Endothelial cell (in vitro differentiated cells): ENCODE data around the gene SENP3. TPM values are rescaled to one million over a fixed set of nuclear protein-coding genes. Genes with fewer than 3 reads are reported as not detected.

Experiments
- DNase-seq: peaks from one replicate; pipeline ENCODE4 v3.0.0; 2021; ENCODE audit warnings: low spot score
- H3K27ac Mint-ChIP-seq: one replicate; pipeline ENCODE4 v1.8.0; 2021; ENCODE audit warnings: mixed read lengths, inconsistent platforms; ENCODE audit not compliant: unreplicated experiment
- H3K27me3 Mint-ChIP-seq: one replicate; pipeline ENCODE4 v1.8.0; 2021; ENCODE audit warnings: mild to moderate bottlenecking, moderate library complexity, mixed read lengths, inconsistent platforms; ENCODE audit not compliant: unreplicated experiment
- H3K36me3 Mint-ChIP-seq: one replicate; pipeline ENCODE4 v1.8.0; 2021; ENCODE audit warnings: mild to moderate bottlenecking, low read depth, mixed read lengths, inconsistent platforms; ENCODE audit not compliant: unreplicated experiment
- H3K4me1 Mint-ChIP-seq: one replicate; pipeline ENCODE4 v1.8.0; 2021; ENCODE audit warnings: mild to moderate bottlenecking, mixed read lengths, inconsistent platforms; ENCODE audit not compliant: unreplicated experiment
- H3K4me3 Mint-ChIP-seq: one replicate; pipeline ENCODE4 v1.8.0; 2021; ENCODE audit warnings: mild to moderate bottlenecking, mixed read lengths, inconsistent platforms; ENCODE audit not compliant: unreplicated experiment
- H3K9me3 Mint-ChIP-seq: one replicate; pipeline ENCODE4 v1.8.0; 2021; ENCODE audit warnings: mixed read lengths, inconsistent platforms; ENCODE audit not compliant: unreplicated experiment
- total RNA-seq: library from RNA; stranded (reverse); fragmentation: NEBNext Ultra II Directional; extraction: Animal tissue kit (Norgen Biotek cat#: 25700); gene quantifications from one replicate; pipeline ENCODE4 v1.2.1, GENCODE V29; 2021; ENCODE audit not compliant: unreplicated experiment
- TF ChIP-seq, protein P1 (sequence below): fragments of 200-600 bp; sonication (generic); IDR thresholded peaks from one replicate; pipeline ENCODE4 v1.5.0; 2021; ENCODE audit warnings: antibody characterized with exemption; ENCODE audit not compliant: unreplicated experiment

Gene SENP3
- total RNA-seq, 1 donor from 2014 or later, result 57.8 TPM

DNA sequence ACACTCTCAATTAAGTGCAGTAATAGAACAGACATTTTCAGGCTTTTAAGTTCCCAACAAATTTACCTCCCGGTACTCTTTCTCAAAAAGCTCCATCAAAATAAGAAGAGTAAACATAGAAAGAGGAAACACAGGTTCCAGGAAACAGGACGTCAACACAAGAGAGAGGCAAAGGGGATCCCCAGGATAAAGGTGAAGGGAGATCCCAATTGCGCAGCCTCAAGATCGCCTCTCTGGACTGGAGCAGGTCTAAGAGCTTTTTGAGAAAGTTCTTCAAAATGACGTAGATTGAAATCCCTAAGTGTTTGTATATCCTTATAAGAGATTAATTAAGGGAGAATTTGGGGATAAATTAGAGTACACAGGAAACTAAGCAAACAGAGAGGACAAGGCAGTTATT, 56.9 kb downstream of the SENP3 start:
- Mint-ChIP-seq H3K27me3 (peaks cover 4% of the 10 kb centered on the region), H3K4me3 (no peak overlapping the region), H3K9me3 (no peaks in the 10 kb centered on the region), H3K27ac (peak overlapping the region; percentile 6), H3K36me3 (peaks cover 1% of the 10 kb centered on the region), H3K4me1 (peaks cover 10% of the 10 kb centered on the region)
- no peak for DNase-seq
- TF ChIP-seq, protein P1, sequence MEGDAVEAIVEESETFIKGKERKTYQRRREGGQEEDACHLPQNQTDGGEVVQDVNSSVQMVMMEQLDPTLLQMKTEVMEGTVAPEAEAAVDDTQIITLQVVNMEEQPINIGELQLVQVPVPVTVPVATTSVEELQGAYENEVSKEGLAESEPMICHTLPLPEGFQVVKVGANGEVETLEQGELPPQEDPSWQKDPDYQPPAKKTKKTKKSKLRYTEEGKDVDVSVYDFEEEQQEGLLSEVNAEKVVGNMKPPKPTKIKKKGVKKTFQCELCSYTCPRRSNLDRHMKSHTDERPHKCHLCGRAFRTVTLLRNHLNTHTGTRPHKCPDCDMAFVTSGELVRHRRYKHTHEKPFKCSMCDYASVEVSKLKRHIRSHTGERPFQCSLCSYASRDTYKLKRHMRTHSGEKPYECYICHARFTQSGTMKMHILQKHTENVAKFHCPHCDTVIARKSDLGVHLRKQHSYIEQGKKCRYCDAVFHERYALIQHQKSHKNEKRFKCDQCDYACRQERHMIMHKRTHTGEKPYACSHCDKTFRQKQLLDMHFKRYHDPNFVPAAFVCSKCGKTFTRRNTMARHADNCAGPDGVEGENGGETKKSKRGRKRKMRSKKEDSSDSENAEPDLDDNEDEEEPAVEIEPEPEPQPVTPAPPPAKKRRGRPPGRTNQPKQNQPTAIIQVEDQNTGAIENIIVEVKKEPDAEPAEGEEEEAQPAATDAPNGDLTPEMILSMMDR, result no peak

DNA sequence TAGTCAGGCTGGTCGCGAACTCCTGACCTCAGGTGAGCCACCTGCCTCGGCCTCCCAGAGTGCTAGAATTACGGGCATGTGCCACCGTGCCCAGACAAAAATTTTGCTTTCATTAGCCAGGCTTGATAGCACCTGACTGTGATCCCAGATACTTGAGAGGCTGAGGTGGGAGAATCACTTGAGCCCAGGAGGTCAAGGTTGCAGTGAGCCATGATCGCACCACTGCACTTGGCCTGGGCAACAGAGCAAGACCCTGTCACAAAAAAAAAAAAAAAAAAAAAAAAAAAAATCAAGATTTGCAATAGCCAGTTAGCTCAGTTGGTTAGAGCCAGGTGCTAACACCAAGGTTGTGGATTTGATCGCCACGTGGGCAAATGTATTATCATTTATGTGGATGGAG, 59.1 kb downstream of the SENP3 start:
- Mint-ChIP-seq H3K4me1 (peaks cover 5% of the 10 kb centered on the region), H3K9me3 (no peaks in the 10 kb centered on the region), H3K36me3 (no peaks in the 10 kb centered on the region), H3K27me3 (peaks cover 7% of the 10 kb centered on the region), H3K27ac (no peak overlapping the region), H3K4me3 (no peak overlapping the region)
- TF ChIP-seq, protein P1, result no peak
- no peak for DNase-seq

Other genes starting within 250 kb of the SENP3 start
- gene GPS2, start 246.6 kb upstream of the SENP3 start, total RNA-seq, result 56.8 TPM
- 55.7 TPM for gene NEURL4, start 232.6 kb upstream of the SENP3 start, total RNA-seq
- gene ACAP1, start 225.4 kb upstream of the SENP3 start, total RNA-seq, result 5.5 TPM
- 4.8 TPM for gene KCTD11, start 209.8 kb upstream of the SENP3 start, total RNA-seq
- not detected for gene TMEM95, start 206.8 kb upstream of the SENP3 start, total RNA-seq
- gene TNK1, start 180.8 kb upstream of the SENP3 start, total RNA-seq, result 1.7 TPM
- gene PLSCR3, start 167.4 kb upstream of the SENP3 start, total RNA-seq, result 74.2 TPM
- gene TMEM256, start 157.8 kb upstream of the SENP3 start, total RNA-seq, result 94.7 TPM
- gene NLGN2, start 154.1 kb upstream of the SENP3 start, total RNA-seq, result 54.8 TPM
- 0.38 TPM for gene SPEM1, start 141.6 kb upstream of the SENP3 start, total RNA-seq
- 0.15 TPM for gene SPEM2, start 136.3 kb upstream of the SENP3 start, total RNA-seq
- gene SPEM3, start 133.1 kb upstream of the SENP3 start, total RNA-seq, result not detected
- gene TMEM102, start 126.5 kb upstream of the SENP3 start, total RNA-seq, result 6.1 TPM
- 19.7 TPM for gene FGF11, start 122.4 kb upstream of the SENP3 start, total RNA-seq
- 11.8 TPM for gene CHRNB1, start 116.9 kb upstream of the SENP3 start, total RNA-seq
- gene ZBTB4, start 82.3 kb upstream of the SENP3 start, total RNA-seq, result 21.5 TPM
- gene SLC35G6, start 80.5 kb upstream of the SENP3 start, total RNA-seq, result not detected
- 198 TPM for gene POLR2A, start 77.6 kb upstream of the SENP3 start, total RNA-seq
- gene TNFSF12, start 12.9 kb upstream of the SENP3 start, total RNA-seq, result 16.3 TPM
- 5.6 TPM for gene TNFSF13, start 3.2 kb upstream of the SENP3 start, total RNA-seq
- 1.6 TPM for gene CD68, start 17.7 kb downstream of the SENP3 start, total RNA-seq
- gene MPDU1, start 21.9 kb downstream of the SENP3 start, total RNA-seq, result 51.8 TPM
- 1.3 TPM for gene SOX15, start 28.2 kb downstream of the SENP3 start, total RNA-seq
- gene FXR2, start 53.0 kb downstream of the SENP3 start, total RNA-seq, result 37.9 TPM
- gene SAT2, start 65.9 kb downstream of the SENP3 start, total RNA-seq, result 100 TPM
- 0.95 TPM for gene SHBG, start 68.2 kb downstream of the SENP3 start, total RNA-seq
- 10.4 TPM for gene ATP1B2, start 89.0 kb downstream of the SENP3 start, total RNA-seq
- 95.5 TPM for gene TP53, start 125.6 kb downstream of the SENP3 start, total RNA-seq
- gene WRAP53, start 126.6 kb downstream of the SENP3 start, total RNA-seq, result 21.3 TPM
- gene EFNB3, start 143.3 kb downstream of the SENP3 start, total RNA-seq, result 61.9 TPM
- 0.72 TPM for gene DNAH2, start 155.8 kb downstream of the SENP3 start, total RNA-seq